Measurements from ENCODE around the gene SLC16A7.
"Not testable (repeated sequence)": the region's sequence is repeated elsewhere in the genome, so short reads cannot be mapped to it uniquely, and the experiment has no call there.

SLC16A7 gene, protein sequence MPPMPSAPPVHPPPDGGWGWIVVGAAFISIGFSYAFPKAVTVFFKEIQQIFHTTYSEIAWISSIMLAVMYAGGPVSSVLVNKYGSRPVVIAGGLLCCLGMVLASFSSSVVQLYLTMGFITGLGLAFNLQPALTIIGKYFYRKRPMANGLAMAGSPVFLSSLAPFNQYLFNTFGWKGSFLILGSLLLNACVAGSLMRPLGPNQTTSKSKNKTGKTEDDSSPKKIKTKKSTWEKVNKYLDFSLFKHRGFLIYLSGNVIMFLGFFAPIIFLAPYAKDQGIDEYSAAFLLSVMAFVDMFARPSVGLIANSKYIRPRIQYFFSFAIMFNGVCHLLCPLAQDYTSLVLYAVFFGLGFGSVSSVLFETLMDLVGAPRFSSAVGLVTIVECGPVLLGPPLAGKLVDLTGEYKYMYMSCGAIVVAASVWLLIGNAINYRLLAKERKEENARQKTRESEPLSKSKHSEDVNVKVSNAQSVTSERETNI

GRCh38 chr12:59595883-59596540, at the start of gene SLC16A7:
Gene SLC16A7, plus strand, starts transcription at chr12:59596029. Its CDS starts 108,773 bp downstream, at chr12:59704802.
- FAIRE-seq: no peak

- FAIRE-seq: no peak
These were observed 46.9 kb upstream of the SLC16A7 start for GRCh38 chr12:59548930-59549329.

DNA sequence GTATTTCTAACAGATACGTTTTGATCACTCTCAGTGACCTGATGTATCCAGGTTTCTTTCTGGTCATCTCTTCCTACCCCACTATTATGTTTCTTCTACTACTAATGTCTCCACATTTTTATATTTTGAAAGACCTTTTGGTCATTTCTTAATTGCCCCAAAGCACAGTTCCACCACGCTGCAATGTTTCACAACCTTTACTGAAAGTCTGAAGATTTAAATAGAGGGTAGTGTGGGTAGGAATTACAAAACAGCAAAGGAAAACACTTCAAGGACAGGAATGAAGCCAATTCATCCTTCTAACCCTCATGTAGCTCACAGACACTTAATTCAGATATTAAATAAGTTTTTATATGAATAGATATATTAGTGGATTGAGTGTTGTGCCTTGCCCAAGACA, 36.1 kb upstream of the SLC16A7 start:
- no peak for FAIRE-seq

DNA sequence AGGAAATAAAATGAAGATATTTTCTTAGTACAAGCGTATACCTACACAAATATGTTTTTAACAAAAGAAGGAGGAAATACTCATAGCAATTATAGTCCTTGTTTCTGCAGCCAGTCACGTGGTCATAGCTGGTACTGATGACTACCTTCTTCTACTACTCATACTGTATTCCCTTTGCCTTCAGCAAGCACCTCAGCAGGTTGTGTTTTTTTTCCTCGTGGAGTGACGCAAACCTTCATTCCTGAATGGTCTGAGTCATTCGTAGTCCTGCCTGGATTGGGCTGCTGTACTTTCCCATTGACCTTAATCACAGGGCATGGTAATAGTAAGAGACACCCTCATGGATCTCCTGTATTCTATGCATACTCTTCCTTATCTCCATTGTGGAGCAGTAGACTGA, 25.7 kb upstream of the SLC16A7 start:
- FAIRE-seq: no peak

DNA sequence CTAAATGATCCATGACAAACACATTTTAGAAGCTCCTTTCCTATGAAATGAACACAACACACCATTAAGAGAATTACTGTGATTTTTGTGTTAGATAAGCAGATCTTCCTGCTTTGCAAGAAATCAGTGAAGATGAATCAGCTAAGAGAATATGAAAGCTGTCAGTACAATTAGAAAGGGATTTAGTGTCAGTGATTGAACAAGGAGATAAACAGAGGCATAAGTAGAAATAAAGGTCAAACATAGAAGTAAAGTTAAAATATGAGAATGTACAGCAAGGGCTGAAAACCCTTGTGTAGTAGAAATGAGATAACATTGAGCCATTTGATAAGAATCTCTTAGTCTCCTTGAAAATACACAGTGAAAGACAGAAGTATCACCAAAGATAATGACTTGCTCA, 21.4 kb upstream of the SLC16A7 start:
- no peak for FAIRE-seq

GRCh38 chr12:59575826-59576225, 20.0 kb upstream of the SLC16A7 start:
- FAIRE-seq: no peak

- FAIRE-seq: no peak
These were observed 17.6 kb upstream of the SLC16A7 start for GRCh38 chr12:59578254-59578653.

GRCh38 chr12:59579631-59580030, 16.2 kb upstream of the SLC16A7 start:
- FAIRE-seq: no peak

DNA sequence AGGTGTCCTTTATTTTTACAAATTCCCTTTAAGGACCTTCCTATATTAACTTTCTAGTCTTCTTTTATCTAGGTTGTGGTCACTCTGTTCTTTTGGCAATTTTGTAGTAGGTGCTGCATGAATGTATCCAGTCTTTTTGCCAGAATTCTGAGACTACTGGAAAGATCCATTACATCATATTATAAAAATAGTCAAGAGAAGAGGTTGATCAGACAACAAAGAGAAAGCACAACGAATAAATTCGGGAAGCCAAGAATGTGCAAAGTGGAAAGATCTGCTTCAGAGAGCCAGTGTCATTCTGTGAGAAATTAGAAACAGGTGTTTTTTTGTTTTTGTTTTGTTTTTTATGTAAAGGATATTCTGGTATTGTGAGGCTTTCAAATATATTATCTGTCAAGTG, 15.8 kb upstream of the SLC16A7 start:
- FAIRE-seq: no peak

GRCh38 chr12:59583003-59583712, 12.7 kb upstream of the SLC16A7 start:
- FAIRE-seq: no peak

GRCh38 chr12:59587710-59588109, 8.1 kb upstream of the SLC16A7 start:
- no peak for FAIRE-seq

GRCh38 chr12:59593761-59594160, 2.1 kb upstream of the SLC16A7 start:
- no peak for FAIRE-seq

DNA sequence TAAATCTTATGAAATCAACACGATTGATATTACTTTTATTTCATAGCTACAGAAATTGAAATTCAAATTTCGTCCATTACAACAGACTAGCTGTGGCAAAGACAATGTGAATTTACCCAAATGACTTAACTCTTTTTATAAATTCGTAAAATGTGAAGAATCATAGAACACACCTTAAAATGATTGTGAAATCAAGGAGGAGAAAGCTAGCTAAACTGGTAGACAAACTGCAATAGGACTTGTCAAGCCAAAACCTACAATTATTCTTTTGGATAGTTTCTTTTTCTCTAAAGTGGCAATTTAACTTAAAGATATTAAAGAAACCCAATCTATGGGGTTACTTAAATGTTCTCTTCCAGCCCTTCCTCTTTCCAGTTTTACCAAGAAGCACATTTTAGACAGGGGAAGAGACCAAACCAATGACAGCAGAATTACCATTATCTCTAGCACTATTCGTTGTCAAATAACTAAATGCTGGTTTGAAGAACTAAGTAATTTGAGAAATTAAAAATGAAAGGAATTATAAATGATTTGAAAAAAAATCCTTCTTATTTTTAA, 807 bp upstream of the SLC16A7 start:
- FAIRE-seq: no peak

DNA sequence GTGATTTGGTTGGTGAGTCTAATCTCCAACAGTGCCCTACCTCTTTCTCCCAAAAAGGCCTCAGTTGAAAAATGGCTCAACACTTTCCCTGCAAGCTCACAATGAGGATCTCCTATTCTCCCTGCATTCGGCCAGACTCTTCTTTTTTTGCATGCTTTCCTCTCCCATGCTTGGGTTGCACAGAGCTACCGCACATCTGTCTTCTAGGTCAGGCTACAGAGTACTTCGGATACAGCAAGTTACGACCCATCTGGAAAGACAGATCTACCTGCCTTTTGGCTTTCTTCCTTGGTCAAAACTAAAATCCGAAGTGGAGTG, 305 bp upstream of the SLC16A7 start:
- FAIRE-seq: peak; percentile 60

DNA sequence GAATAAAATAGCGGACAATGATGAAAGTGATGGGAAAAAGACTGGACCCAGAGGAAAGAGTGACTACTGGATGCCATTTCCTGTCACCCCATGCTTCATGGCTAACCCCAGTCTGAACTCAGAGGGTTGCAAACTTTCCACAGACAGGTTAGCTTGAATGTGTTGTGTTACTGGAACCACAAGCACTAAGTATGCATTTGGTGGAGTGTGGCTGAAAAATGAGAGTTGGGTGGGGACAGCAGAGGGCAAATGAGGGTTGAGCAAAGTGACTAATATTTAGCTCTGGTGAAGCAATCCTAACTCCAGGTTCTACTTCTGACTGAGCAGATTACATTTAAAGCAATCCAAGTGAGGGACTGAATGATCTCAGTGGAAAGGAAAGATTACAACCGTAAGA, 1.6 kb downstream of the SLC16A7 start:
- FAIRE-seq: no peak

GRCh38 chr12:59600171-59600570, 4.3 kb downstream of the SLC16A7 start:
- FAIRE-seq: no peak

DNA sequence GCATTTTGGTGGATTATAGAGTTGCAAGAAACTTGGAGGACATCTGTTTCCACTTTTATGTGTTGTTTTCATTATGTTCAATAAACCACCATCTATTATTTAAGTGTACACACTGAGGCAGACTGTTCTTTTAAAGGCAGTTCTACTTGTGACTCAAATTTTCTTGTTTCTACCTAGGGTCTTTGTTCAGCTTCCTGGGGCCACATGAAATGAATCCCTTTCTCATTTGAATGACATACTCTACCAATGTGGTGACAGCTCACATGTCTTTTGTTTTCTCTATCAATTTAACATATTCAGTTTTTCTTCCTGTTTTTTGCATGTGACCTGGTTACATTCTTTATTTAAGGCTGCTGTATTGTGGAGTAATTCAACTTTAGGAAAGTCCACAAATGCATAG, 7.9 kb downstream of the SLC16A7 start:
- no peak for FAIRE-seq

GRCh38 chr12:59612823-59613434, 17.1 kb downstream of the SLC16A7 start:
- not testable (repeated sequence) for FAIRE-seq

- no peak for FAIRE-seq
These were observed 19.8 kb downstream of the SLC16A7 start for GRCh38 chr12:59615392-59616165.

GRCh38 chr12:59619461-59620240, 23.8 kb downstream of the SLC16A7 start:
- no peak for FAIRE-seq

DNA sequence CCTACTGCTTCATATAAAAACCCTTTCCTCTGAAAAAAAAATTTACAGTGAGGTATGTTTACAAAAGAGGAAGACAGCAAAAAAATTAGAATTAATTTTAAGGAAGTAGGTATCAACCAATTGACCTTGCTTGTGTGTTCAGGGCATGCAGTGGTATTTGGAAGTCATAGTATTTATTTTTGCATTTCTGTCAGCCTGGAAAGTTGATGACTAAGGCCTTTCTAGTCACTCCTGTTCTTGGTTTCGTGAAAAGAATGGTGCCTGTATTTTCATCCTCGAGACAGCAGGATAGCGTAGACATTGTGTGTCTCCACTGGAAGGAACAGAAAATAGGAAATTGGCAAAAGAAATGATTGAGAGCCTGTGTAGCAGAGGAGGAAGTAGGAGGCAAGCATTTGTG, 24.5 kb downstream of the SLC16A7 start:
- no peak for FAIRE-seq

Data from endometrium (tissue), 2 donors.